Stimulated activated CD4-positive, alpha-beta T cell treated with anti-CD3 and anti-CD28 coated beads, Interleukin-2, amount 100 ng/mL, for 48 hours (primary cell): ENCODE data around the gene GDF3.
A peak's percentile ranks its signal among the peaks of the same experiment; 100 is the strongest.

Experiments used
- DNase-seq, 2 donors: peaks; one replicate each; pipeline ENCODE4 v3.0.0-alpha.2; 2020

The GDF3 gene

DNA sequence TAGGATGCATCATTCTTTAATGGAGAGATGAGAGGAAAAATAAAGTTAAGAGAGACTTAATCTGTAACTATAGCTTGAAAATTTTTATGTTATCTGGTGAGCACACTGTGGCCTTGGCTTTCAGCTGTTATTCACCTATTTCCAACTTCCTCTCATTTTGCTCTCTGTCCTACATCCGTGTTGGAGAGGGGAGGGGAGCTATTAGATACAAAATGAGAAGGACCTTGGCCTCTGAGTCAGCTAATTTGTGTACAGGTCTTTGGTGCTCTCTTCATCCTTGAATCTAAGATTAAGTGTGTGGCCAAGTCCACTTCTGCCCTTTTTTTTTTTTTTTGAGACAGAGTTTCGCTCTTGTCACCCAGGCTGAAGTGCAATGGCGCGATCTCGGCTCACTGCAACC lies 29.0 kb downstream of the GDF3 start:
- no peak for DNase-seq

DNA sequence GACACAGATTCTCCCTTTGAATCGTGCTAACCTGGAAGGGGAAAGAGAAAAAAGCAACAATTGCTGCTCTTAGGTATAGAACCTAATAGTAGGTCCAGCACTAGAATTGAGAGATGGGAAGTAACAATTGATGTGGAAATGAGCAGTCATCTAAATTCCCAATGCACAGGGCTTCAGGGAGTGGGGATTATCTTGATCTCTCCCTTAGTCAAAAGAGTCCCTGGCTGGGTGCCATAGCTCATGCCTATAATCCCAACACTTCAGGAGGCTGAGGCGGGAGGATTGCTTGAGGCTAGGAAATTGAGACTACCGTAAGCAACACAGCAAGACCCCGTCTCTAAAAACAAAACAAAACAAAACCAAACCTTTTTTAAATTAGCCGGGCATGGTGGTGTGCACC lies 33.8 kb downstream of the GDF3 start:
- no peak for DNase-seq

DNA sequence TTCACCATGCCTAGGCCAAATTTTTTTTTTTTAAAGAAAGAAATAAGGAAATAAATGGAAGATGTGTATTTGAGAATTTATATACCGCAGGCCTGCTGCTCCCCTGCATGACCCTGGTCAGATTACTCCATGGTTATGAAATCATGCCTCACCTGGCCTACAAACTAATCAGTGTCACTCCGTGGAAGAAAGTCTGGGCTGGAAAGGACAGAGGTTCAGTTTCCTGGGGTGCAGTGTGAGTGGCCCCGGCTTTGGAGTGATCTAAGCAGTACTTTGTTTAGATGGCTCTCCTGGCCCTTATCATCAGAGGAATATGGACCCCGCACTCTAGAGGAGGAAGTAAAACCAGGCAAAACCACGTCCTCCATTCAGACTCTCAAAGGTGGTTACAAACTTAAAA lies 39.5 kb downstream of the GDF3 start:
- DNase-seq = no peak

DNA sequence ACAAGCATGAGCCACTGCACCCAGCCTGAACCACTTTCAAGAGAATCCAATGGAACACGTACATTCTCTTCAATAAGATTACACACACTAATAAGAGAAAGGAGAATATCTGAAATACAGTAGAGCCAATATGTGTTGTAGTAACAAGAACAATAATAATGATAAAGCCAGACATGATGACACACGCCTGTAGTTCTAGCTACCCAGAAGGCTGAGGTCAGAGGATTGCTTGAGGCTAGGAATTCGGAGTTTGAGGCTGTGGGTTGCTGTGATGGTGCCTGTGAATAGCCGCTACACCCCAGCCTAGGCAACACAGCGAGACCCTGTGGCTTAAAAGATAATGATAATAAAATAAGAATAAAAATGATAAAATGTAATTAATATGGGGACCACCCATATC lies 45.5 kb downstream of the GDF3 start:
- DNase-seq = no peak

DNA sequence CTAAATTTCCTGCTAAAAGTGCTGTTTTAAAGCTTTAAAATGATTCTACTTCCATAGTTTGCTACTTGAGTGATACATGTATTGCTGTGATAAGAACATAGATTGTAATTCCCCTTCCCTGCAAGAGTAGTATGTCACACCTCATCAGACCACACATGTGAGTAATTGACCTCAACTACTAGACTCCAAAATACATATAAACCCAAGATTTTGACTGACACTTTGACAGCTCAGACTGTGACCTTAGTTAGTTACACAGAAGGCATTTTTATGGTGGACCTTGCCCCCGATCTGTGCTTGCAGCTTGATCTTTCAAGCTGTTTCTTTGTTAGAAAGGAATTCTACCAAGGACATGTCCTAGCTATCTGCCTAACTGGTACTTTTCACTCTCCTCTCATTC lies 48.5 kb downstream of the GDF3 start:
- DNase-seq = no peak

DNA sequence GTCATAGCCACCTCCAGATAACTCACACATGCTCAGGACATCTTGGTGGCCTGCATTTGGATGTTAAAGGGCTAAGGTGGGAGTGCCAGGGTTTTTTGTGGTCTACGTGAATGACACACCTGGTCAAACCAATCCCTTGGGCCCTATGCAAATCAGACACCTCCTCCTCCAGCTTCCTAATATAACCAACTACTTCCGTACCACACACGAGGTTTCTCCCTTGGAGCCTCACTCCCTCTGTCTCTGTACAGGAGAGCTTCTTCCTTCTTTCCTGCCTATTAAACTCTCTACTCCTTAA lies 49.4 kb downstream of the GDF3 start:
- DNase-seq = no peak

DNA sequence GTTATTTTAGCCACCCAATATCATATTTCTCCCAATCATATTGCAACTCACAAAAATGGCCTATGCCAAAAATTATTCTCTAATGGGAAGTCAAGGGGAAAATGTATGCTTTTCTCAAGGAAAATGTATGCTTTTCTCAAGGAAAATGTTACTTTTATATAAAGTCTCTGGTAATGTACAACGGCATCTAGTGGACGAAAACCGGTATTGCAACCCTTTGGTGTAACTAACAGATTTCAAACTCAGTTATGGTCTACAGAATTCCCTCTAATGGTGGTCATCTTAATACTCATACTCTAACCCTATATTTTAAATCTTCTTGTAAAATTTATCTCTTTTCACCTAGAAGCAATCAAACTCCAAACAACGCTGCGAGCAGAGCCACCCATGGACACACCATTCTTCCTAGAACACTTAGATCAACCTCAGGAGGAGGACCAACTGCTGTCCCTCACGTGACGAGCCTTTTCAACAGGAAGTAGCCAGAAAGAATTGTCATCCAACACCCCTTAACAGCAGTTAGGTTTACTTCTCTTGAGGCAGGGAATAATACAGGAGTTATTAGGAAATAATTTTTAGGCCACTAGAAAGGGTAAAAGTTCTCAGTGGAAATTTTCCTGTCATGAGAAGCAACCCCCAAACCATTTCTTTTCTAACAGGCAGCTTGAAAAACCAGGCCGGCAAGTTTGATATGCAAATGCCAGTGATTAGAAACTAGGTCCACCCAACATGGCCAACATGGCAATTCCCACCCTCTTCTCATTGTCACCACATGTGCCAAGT lies 50.0 kb downstream of the GDF3 start:
- DNase-seq = peak in 1 of 2 donors; percentile 21

GRCh38 chr12:7642876-7643309 lies 52.7 kb downstream of the GDF3 start:
- peak; percentile 29 to 43 for DNase-seq

- no peak for DNase-seq
These were observed 53.3 kb downstream of the GDF3 start for GRCh38 chr12:7642287-7642686.

DNA sequence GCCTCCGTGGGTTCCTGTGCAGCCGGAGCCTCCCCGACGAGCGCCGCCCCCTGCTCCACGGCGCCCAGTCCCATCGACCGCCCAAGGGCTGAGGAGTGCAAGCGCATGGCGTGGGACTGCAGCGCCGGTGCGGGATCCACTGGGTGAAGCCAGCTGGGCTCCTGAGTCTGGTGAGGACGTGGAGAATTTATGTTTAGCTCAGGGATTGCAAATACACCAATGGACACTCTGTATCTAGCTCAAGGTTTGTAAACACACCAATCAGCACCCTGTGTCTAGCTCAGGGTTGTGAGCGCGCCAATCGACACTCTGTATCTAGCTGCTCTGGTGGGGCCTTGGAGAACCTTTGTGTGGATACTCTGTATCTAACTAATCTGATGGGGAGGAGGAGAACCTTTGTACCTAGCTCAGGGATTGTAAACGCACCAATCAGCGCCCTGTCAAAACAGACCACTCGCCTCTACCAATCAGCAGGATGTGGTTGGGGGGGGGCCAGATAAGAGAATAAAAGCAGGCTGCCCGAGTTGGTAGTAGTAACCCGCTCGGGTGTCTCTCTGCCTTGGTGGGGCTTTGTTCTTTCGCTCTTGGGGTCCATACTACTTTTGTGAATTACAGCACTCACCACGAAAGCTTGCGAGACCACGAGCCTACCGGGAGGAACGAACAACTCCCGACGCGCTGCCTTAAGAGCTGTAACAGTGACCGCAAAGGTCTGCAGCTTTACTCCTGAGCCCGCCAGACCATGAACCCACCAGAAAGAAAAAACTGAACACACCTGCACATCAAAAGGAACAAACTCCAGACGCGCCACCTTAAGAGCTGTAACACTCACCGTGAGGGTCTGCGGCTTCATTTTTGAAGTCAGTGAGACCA lies 55.2 kb downstream of the GDF3 start:
- DNase-seq = peak; percentile 25 to 32
